GM12875 (cell line): ENCODE results near the gene SPEN.
A peak's percentile ranks its signal among the peaks of the same experiment; 100 is the strongest.

ENCODE experiments used
- H3K4me3 ChIP-seq: one replicate; pipeline ENCODE4 v1.5.1; 2011; ENCODE audit warnings: low read depth, low read length, control low read depth
- CTCF ChIP-seq: IDR thresholded peaks from 2 replicates; pipeline ENCODE4 v1.5.1; 2011; ENCODE audit warnings: low read depth, mild to moderate bottlenecking, control low read depth, inconsistent platforms, low read length, moderate library complexity, borderline replicate concordance; ENCODE audit not compliant: insufficient read depth

Gene SPEN

GRCh38 chr1:15847100-15847892 lies at the start of gene SPEN:
SPEN (plus strand) TSS chr1:15847707; CDS start chr1:15848068, 361 bp downstream.
- H3K4me3 ChIP-seq, result peak within 1 kb of the TSS; percentile 90
- no peak for TF ChIP-seq CTCF

GRCh38 chr1:15799004-15799867 lies 48.3 kb upstream of the SPEN start:
- no peak overlapping the region for H3K4me3 ChIP-seq
- no peak for TF ChIP-seq CTCF

GRCh38 chr1:15799928-15800835 lies 47.3 kb upstream of the SPEN start:
- no peak overlapping the region for H3K4me3 ChIP-seq
- no peak for TF ChIP-seq CTCF

GRCh38 chr1:15802234-15802965 lies 45.1 kb upstream of the SPEN start:
- H3K4me3 ChIP-seq, result no peak overlapping the region
- TF ChIP-seq CTCF, result no peak

GRCh38 chr1:15803380-15803779 lies 44.1 kb upstream of the SPEN start:
- TF ChIP-seq CTCF, result peak; percentile 41; the same call in 1 of the 2 replicates
- no peak overlapping the region for H3K4me3 ChIP-seq

- no peak for TF ChIP-seq CTCF
- H3K4me3 ChIP-seq, result no peak overlapping the region
Observed at GRCh38 chr1:15804060-15804459, 43.4 kb upstream of the SPEN start.
